K562 treated with DMSO at 1 percent for 4 hours (cell line): Measurements from ENCODE around the gene WDR41. TPM values are rescaled to one million over a fixed set of nuclear protein-coding genes. Genes with fewer than 3 reads are reported as not detected.

ENCODE experiments used
- total RNA-seq: library from RNA; unstranded; fragments of 300-600 nt; gene quantifications from 2 replicates; pipeline ENCODE4 v1.2.3, GENCODE V29; 2022; ENCODE audit not compliant: insufficient read depth

WDR41 gene
- 32.4 and 46.8 TPM in 2 replicates for total RNA-seq

GRCh38 chr5:77491783-77492652, at the start of gene WDR41:
Gene WDR41, minus strand, starts transcription at chr5:77492316. Its CDS starts 96 bp downstream, at chr5:77492220.

Other genes starting within 250 kb of the WDR41 start
- 0.21 TPM in 1 of 2 replicates, not detected in the other for gene OTP, start 146.4 kb upstream of the WDR41 start, total RNA-seq